PC-3 (cell line): ENCODE data around the gene TSN. TPM values are rescaled to one million over a fixed set of nuclear protein-coding genes. Genes with fewer than 3 reads are reported as not detected.

Experiments used
- ATAC-seq: fragments of 200-7000 bp; cut with Tn5 transposase; 2 replicates; pipeline ENCODE4 v1.9.1; 2020; ENCODE audit warnings: mild to moderate bottlenecking, moderate library complexity
- BruUV-seq: library from RNA; stranded (reverse); fragments of 400-500 nt; replicated peaks from 2 replicates; lab custom pipeline; 2021; lab: Mats Ljungman, UMichigan
- CTCF ChIA-PET: fragments of 300-600 bp; sonication (Branson Sonifier 250); formaldehyde crosslinking; loops from one replicate; lab custom pipeline; 2022; ENCODE audit warnings: antibody characterized with exemption; lab: Charles Lee
- POLR2A ChIA-PET: fragments of 300-600 bp; sonication (Branson Sonifier 250); formaldehyde crosslinking; loops from one replicate; lab custom pipeline; 2022; ENCODE audit warnings: antibody characterized with exemption; ENCODE audit not compliant: unreplicated experiment; lab: Charles Lee
- DNase-seq: peaks from one replicate; pipeline ENCODE4 v3.0.0-alpha.2; 2015
- H2AFZ ChIP-seq: fragments of 300-600 bp; sonication (generic); 2 replicates; pipeline ENCODE4 v1.6.0; 2016; ENCODE audit warnings: antibody characterized with exemption, low read length
- H3F3A ChIP-seq: fragments of 300-600 bp; sonication (generic); one replicate; pipeline ENCODE4 v1.6.0; 2017; ENCODE audit warnings: antibody characterized with exemption, low read length, control low read depth, mild to moderate bottlenecking; ENCODE audit not compliant: unreplicated experiment
- H3K27ac ChIP-seq: fragments of 300-600 bp; sonication (generic); 2 replicates; pipeline ENCODE4 v1.5.1; 2016; ENCODE audit warnings: mild to moderate bottlenecking, low read length
- H3K27me3 ChIP-seq: fragments of 300-600 bp; sonication (generic); 2 replicates; pipeline ENCODE4 v1.6.1; 2016; ENCODE audit warnings: low read length, mixed read lengths
- H3K36me3 ChIP-seq: fragments of 300-600 bp; sonication (generic); 2 replicates; pipeline ENCODE4 v1.6.1; 2016; ENCODE audit warnings: low read depth, mixed run types, low read length, mixed read lengths
- H3K4me1 ChIP-seq: fragments of 300-600 bp; sonication (generic); 2 replicates; pipeline ENCODE4 v1.5.1; 2016; ENCODE audit warnings: low read length; ENCODE audit not compliant: insufficient read depth
- H3K4me2 ChIP-seq: fragments of 300-600 bp; sonication (generic); 2 replicates; pipeline ENCODE4 v1.6.0; 2016; ENCODE audit warnings: low read length
- H3K4me3 ChIP-seq: fragments of 300-600 bp; sonication (generic); 2 replicates; pipeline ENCODE4 v1.5.1; 2016; ENCODE audit warnings: mild to moderate bottlenecking, low read length, mixed read lengths
- H3K79me2 ChIP-seq: fragments of 300-600 bp; sonication (generic); 2 replicates; pipeline ENCODE4 v1.6.1; 2017; ENCODE audit warnings: low read length, mixed read lengths
- H3K9ac ChIP-seq: fragments of 300-600 bp; sonication (generic); 2 replicates; pipeline ENCODE4 v1.6.0; 2016; ENCODE audit warnings: mild to moderate bottlenecking, low read length
- H3K9me2 ChIP-seq: fragments of 300-600 bp; sonication (generic); replicated peaks from 2 replicates; pipeline ENCODE4 v1.6.1; 2016; ENCODE audit warnings: mixed run types, low read length, mixed read lengths
- H3K9me3 ChIP-seq: fragments of 300-600 bp; sonication (generic); 2 replicates; pipeline ENCODE4 v1.6.1; 2016; ENCODE audit warnings: low read length, mixed read lengths
- H4K20me1 ChIP-seq: fragments of 300-600 bp; sonication (generic); 2 replicates; pipeline ENCODE4 v1.6.1; 2016; ENCODE audit warnings: low read length, mixed read lengths
- CTCF ChIP-seq: fragments of 300-600 bp; sonication (generic); conservative IDR thresholded peaks from 2 replicates; pipeline ENCODE4 v1.5.1; 2017; ENCODE audit warnings: antibody characterized with exemption, low read depth, mild to moderate bottlenecking, low read length
- EZH2 ChIP-seq: fragments of 300-600 bp; sonication (generic); IDR thresholded peaks from one replicate; pipeline ENCODE4 v1.6.1; 2017; ENCODE audit warnings: antibody characterized with exemption, mild to moderate bottlenecking, low read length; ENCODE audit not compliant: unreplicated experiment
- EZH2phosphoT487 ChIP-seq: fragments of 300-600 bp; sonication (generic); IDR thresholded peaks from 2 replicates; pipeline ENCODE4 v1.6.1; 2018; ENCODE audit warnings: mild to moderate bottlenecking, antibody characterized with exemption, low read length, borderline replicate concordance
- intact Hi-C: fragments of 100-400 bp; cut with micrococcal nuclease; formaldehyde crosslinking; loops from 2 replicates; pipeline ENCODE4 v1.9.0; 2023
- total RNA-seq: library from RNA; depleted of rRNA; stranded (reverse); fragments of >200 nt; gene quantifications from 2 replicates; pipeline ENCODE4 v1.2.3, GENCODE V29; 2014

The TSN gene
- total RNA-seq, 1 experiment from 2014 or later = 55.0 TPM

- POLR2A ChIA-PET = no interaction called here
Observed at GRCh38 chr2:121788685-121789084, 33.2 kb downstream of the TSN start.

DNA sequence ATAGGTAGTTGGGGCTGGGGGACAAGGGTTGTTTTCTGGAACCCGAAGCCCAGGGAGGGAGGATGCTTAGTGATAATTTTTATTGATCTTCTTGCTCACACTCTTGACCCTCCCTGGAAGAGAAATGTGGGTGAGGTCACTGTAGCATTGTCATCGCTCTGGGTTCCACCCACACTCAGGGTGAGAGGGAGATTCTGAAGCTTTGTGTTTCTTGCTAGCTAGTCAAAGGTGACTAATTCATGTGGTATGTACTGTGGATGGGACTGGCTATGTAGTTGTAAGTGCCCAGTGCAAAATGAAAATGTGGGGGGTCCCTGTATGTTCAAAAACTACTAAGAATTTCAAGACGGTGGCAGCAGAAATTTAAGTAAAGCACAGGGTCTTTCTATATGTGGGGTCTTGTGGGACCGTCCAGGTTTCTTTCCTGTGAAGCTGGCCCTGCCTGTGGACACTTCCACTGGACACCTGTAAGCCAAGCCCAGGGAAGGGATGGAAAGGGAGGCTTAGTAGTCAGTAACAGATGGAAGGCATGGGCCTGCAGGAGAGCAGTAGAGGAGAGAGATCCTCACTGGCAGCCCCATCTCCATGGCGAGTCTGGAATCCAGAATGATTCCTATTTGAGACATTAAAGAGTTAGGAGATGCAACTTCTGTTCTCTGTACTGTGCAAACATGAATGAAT is 35.0 kb downstream of the TSN start:
- DNase-seq = peak; percentile 93
- Histone ChIP-seq H2AFZ (no peak overlapping the region), H3K27me3 (0 out of 2 replicates have a peak, but pooled peaks cover 8% of the 10 kb centered on the region), H3K4me2 (peak overlapping the region; percentile 23; the same call in 1 of the 2 replicates), H3K4me1 (peaks cover 12% of the 10 kb centered on the region), H3K9me3 (no peaks in the 10 kb centered on the region), H3K9me2 (no peaks in the 10 kb centered on the region), H3K27ac (no peak overlapping the region), H3K4me3 (no peak overlapping the region), H3K36me3 (no peaks in the 10 kb centered on the region), H3F3A (no peaks in the 10 kb centered on the region), H3K9ac (no peak overlapping the region), H3K79me2 (no peaks in the 10 kb centered on the region), H4K20me1 (no peaks in the 10 kb centered on the region)
- ChIA-PET CTCF (no interaction called here), POLR2A (no interaction called here)
- no peak for TF ChIP-seq EZH2
- no peak for TF ChIP-seq CTCF
- no peak for TF ChIP-seq EZH2phosphoT487
- no TSS peak for BruUV-seq
- intact Hi-C loops = no loop called here
- peak; percentile 100 for ATAC-seq

More at GRCh38 chr2:121788685-121789084, 33.2 kb downstream of the TSN start:
- no peak overlapping the region for H3K4me2 ChIP-seq
- H3K36me3 ChIP-seq = no peaks in the 10 kb centered on the region
- H3K27ac ChIP-seq = no peak overlapping the region
- H3K4me1 ChIP-seq = peaks cover 12% of the 10 kb centered on the region
- no peaks in the 10 kb centered on the region for H3K79me2 ChIP-seq
- no peaks in the 10 kb centered on the region for H3F3A ChIP-seq
- H3K27me3 ChIP-seq = peaks cover 15% of the 10 kb centered on the region; the same call in 1 of the 2 replicates
- H4K20me1 ChIP-seq = no peaks in the 10 kb centered on the region
- intact Hi-C loops = no loop called here
- no peak for DNase-seq
- TF ChIP-seq EZH2phosphoT487 = no peak
- TF ChIP-seq EZH2 = no peak
- no peak for TF ChIP-seq CTCF
- no TSS peak for BruUV-seq
- no peak overlapping the region for H3K4me3 ChIP-seq
- no peaks in the 10 kb centered on the region for H3K9me3 ChIP-seq
- no peak overlapping the region for H2AFZ ChIP-seq
- CTCF ChIA-PET = no interaction called here
- H3K9ac ChIP-seq = no peak overlapping the region
- ATAC-seq = no peak
- no peaks in the 10 kb centered on the region for H3K9me2 ChIP-seq

GRCh38 chr2:121791290-121791689 is 35.8 kb downstream of the TSN start:
- ATAC-seq = no peak
- POLR2A ChIA-PET = no interaction called here
- H4K20me1 ChIP-seq = no peaks in the 10 kb centered on the region
- H3F3A ChIP-seq = no peaks in the 10 kb centered on the region
- no peaks in the 10 kb centered on the region for H3K79me2 ChIP-seq
- no peaks in the 10 kb centered on the region for H3K9me2 ChIP-seq
- H3K4me3 ChIP-seq = no peak overlapping the region
- H3K27me3 ChIP-seq = 0 out of 2 replicates have a peak, but pooled peaks cover under 1% of the 10 kb centered on the region
- no peaks in the 10 kb centered on the region for H3K9me3 ChIP-seq
- no peak overlapping the region for H3K27ac ChIP-seq
- no peaks in the 10 kb centered on the region for H3K36me3 ChIP-seq
- TF ChIP-seq EZH2phosphoT487 (no peak), EZH2 (no peak), CTCF (no peak)
- no peak overlapping the region for H2AFZ ChIP-seq
- intact Hi-C loops = no loop called here
- H3K4me1 ChIP-seq = peaks cover 12% of the 10 kb centered on the region
- CTCF ChIA-PET = no interaction called here
- DNase-seq = no peak
- no peak overlapping the region for H3K9ac ChIP-seq
- no TSS peak for BruUV-seq
- H3K4me2 ChIP-seq = no peak overlapping the region
